Fibroblast of pulmonary artery (primary cell): Measurements from ENCODE around the gene CALR.

Source experiments
- DNase-seq: peaks from one replicate; pipeline ENCODE4 v3.0.0-alpha.2; 2010; ENCODE audit warnings: low read depth
- H3K4me3 ChIP-seq: replicated peaks from 2 replicates; pipeline ENCODE4 v1.5.1; 2011; ENCODE audit warnings: low read depth, mild to moderate bottlenecking, control low read depth, low read length, moderate library complexity
- CTCF ChIP-seq: IDR thresholded peaks from 2 replicates; pipeline ENCODE4 v1.5.1; 2011; ENCODE audit warnings: mild to moderate bottlenecking, control low read depth, low read length, inconsistent platforms; ENCODE audit errors: missing control alignments

The CALR gene

GRCh38 chr19:12991296-12991695 lies 52.9 kb downstream of the CALR start:
- no peak overlapping the region for H3K4me3 ChIP-seq
- no peak for DNase-seq
- TF ChIP-seq CTCF = no peak

- no peak for DNase-seq
- H3K4me3 ChIP-seq = no peak overlapping the region
- TF ChIP-seq CTCF = no peak
These were observed 54.3 kb downstream of the CALR start for GRCh38 chr19:12992729-12993128.

GRCh38 chr19:12993562-12993961 lies 55.2 kb downstream of the CALR start:
- DNase-seq = no peak
- H3K4me3 ChIP-seq = no peak overlapping the region
- no peak for TF ChIP-seq CTCF
